WTC11 (cell line): ENCODE results near the gene PTPRN2.

ENCODE experiments used
- CTCF ChIP-seq: fragments of 200-600 bp; IDR thresholded peaks from 2 replicates; pipeline ENCODE4 v1.8.0; 2022; ENCODE audit warnings: antibody characterized with exemption
- MAX ChIP-seq: sonication (generic); formaldehyde crosslinking; IDR thresholded peaks from 2 replicates; pipeline ENCODE4 v1.8.0; 2022; ENCODE audit warnings: mild to moderate bottlenecking, missing genetic modification reagents
- TEAD4 ChIP-seq: sonication (generic); formaldehyde crosslinking; IDR thresholded peaks from 2 replicates; pipeline ENCODE4 v1.8.0; 2022; ENCODE audit warnings: mild to moderate bottlenecking, missing genetic modification reagents
- TF ChIP-seq, protein P1 (sequence below): sonication (generic); formaldehyde crosslinking; conservative IDR thresholded peaks from 2 replicates; pipeline ENCODE4 v1.8.1; 2022; ENCODE audit warnings: mild to moderate bottlenecking, missing genetic modification reagents
- TF ChIP-seq, protein P2 (sequence below): sonication (generic); formaldehyde crosslinking; IDR thresholded peaks from 2 replicates; pipeline ENCODE4 v1.8.1; 2022; ENCODE audit warnings: low read depth, mild to moderate bottlenecking, moderate library complexity, missing genetic modification reagents, borderline replicate concordance

GRCh38 chr7:158313931-158314330, 273.7 kb downstream of the PTPRN2 start:
- TF ChIP-seq, protein P1, sequence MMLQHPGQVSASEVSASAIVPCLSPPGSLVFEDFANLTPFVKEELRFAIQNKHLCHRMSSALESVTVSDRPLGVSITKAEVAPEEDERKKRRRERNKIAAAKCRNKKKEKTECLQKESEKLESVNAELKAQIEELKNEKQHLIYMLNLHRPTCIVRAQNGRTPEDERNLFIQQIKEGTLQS (CRISPR knock-in tag) = no peak
- TF ChIP-seq TEAD4 (no peak), MAX (CRISPR knock-in tag) (no peak), CTCF (no peak)
- TF ChIP-seq, protein P2, sequence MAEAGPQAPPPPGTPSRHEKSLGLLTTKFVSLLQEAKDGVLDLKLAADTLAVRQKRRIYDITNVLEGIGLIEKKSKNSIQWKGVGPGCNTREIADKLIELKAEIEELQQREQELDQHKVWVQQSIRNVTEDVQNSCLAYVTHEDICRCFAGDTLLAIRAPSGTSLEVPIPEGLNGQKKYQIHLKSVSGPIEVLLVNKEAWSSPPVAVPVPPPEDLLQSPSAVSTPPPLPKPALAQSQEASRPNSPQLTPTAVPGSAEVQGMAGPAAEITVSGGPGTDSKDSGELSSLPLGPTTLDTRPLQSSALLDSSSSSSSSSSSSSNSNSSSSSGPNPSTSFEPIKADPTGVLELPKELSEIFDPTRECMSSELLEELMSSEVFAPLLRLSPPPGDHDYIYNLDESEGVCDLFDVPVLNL (CRISPR knock-in tag) = no peak
